HepG2 (cell line): ENCODE measurements around the gene UCKL1. TPM values are rescaled to one million over a fixed set of nuclear protein-coding genes. Genes with fewer than 3 reads are reported as not detected.
A peak's percentile ranks its signal among the peaks of the same experiment; 100 is the strongest.

Experiments used
- AGO2 ChIP-seq: fragments of 200-400 bp; formaldehyde crosslinking; optimal IDR thresholded peaks from 2 replicates; pipeline ENCODE3; 2017; ENCODE audit warnings: mild to moderate bottlenecking, low read depth, low read length, moderate library complexity
- CREB1 ChIP-seq, 2 experiments: fragments of 450-650 bp in 1 of 2; IDR thresholded peaks; 2 replicates each; pipeline ENCODE4 v1.6.1; 2016 to 2017; ENCODE audit warnings: control low read depth in 1 of 2, mild to moderate bottlenecking in 1 of 2, missing compliant biosample characterization in 1 of 2, missing genetic modification characterization in 1 of 2
- HNRNPL ChIP-seq: fragments of 200-400 bp; formaldehyde crosslinking; IDR thresholded peaks from 2 replicates; pipeline ENCODE4 v1.6.1; 2017; ENCODE audit warnings: mild to moderate bottlenecking, low read depth, low read length
- RBFOX2 ChIP-seq: fragments of 200-400 bp; formaldehyde crosslinking; IDR thresholded peaks from 2 replicates; pipeline ENCODE4 v1.6.1; 2017; ENCODE audit warnings: low read depth, mild to moderate bottlenecking, low read length
- ZNF547 ChIP-seq: sonication (generic); formaldehyde crosslinking; IDR thresholded peaks from 2 replicates; pipeline ENCODE4 v1.5.1; 2020; ENCODE audit warnings: mild to moderate bottlenecking, missing genetic modification reagents
- ZNF737 ChIP-seq: sonication (generic); formaldehyde crosslinking; IDR thresholded peaks from 2 replicates; pipeline ENCODE4 v1.5.0; 2020; ENCODE audit warnings: missing genetic modification reagents, mild to moderate bottlenecking, borderline replicate concordance
- ZSCAN20 ChIP-seq: sonication (generic); formaldehyde crosslinking; IDR thresholded peaks from 2 replicates; pipeline ENCODE4 v1.4.0; 2020; ENCODE audit warnings: missing genetic modification reagents, mild to moderate bottlenecking, borderline replicate concordance
- polyA plus RNA-seq, 8 experiments: library from polyadenylated mRNA; depleted of rRNA in 3 of 8; stranded (reverse) in 7 of 8; unstranded in 1 of 8; fragments of >200 nt; fragmentation: Illumina TruSeq in 4 of 8; extraction: Trizol in 4 of 8; gene quantifications; 2 replicates each; pipeline versions ENCODE4 v1.2.1 to v1.2.3, GENCODE V29; 2011 to 2016; ENCODE audit warnings: low read depth in 4 of 8, missing spikeins in 1 of 8, mixed read lengths in 1 of 8; ENCODE audit not compliant: insufficient read depth in 1 of 8
- total RNA-seq, 5 experiments: library from RNA; depleted of rRNA; stranded (reverse); fragments of >200 nt; fragmentation: Illumina TruSeq; extraction: Trizol; gene quantifications; 2 replicates each; pipeline ENCODE4 v1.2.3, GENCODE V29; 2016; ENCODE audit warnings: low read depth in 1 of 5
- TF ChIP-seq, protein P1 (sequence below): sonication (generic); formaldehyde crosslinking; IDR thresholded peaks from 2 replicates; pipeline ENCODE4 v1.9.0; 2021; ENCODE audit warnings: mild to moderate bottlenecking, missing genetic modification reagents
- TF ChIP-seq, protein P2 (sequence below): sonication (generic); formaldehyde crosslinking; IDR thresholded peaks from 2 replicates; pipeline ENCODE4 v1.4.0; 2020; ENCODE audit warnings: mild to moderate bottlenecking, missing genetic modification reagents, borderline replicate concordance
- TF ChIP-seq, protein P3 (sequence below): sonication (generic); formaldehyde crosslinking; IDR thresholded peaks from 2 replicates; pipeline ENCODE4 v1.5.0; 2020; ENCODE audit warnings: missing genetic modification reagents, mild to moderate bottlenecking, borderline replicate concordance

Gene UCKL1
- total and polyA plus RNA-seq, 2 of the 13 experiments (the other 11 are each of a cell fraction or from before 2014, with no cell fraction given), result 50.2 to 126 TPM

DNA sequence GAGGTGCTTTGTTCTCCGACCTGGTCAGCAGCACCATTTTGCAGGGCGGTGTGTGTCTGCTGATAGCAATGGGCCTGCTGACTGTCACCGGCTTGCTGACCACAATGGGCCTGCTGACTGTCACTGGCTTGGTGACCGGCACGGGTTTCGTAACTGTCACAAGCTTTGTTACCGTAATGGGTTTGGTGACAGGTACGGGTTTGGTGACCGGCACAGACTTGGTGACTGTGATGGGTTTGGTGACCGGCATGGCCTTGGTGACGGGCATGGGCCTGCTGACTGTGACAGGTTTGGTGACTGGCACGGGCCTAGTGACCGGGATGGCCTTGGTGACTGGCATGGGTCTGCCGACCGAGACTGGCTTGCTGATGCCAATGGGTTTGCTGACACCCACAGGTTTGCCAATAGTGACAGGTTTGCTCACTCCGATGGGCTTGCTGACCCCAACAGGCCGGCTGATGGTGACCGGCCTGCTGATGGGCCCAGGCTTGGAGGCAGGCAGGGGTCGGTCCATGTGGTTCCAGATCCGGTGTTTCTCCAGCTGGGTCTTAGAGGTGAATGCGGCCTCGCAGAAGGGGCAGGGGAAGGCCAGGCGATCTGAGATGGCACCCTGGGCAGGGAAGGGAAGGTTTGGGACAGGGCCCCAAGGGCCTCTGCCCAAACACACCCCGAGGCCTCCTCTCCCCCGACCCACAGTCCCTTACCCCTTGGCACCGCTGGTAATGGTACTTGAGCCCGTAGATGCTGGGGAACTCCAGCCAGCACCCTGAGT is 10.1 kb upstream of the UCKL1 start (continued):
- TF ChIP-seq, protein P1, sequence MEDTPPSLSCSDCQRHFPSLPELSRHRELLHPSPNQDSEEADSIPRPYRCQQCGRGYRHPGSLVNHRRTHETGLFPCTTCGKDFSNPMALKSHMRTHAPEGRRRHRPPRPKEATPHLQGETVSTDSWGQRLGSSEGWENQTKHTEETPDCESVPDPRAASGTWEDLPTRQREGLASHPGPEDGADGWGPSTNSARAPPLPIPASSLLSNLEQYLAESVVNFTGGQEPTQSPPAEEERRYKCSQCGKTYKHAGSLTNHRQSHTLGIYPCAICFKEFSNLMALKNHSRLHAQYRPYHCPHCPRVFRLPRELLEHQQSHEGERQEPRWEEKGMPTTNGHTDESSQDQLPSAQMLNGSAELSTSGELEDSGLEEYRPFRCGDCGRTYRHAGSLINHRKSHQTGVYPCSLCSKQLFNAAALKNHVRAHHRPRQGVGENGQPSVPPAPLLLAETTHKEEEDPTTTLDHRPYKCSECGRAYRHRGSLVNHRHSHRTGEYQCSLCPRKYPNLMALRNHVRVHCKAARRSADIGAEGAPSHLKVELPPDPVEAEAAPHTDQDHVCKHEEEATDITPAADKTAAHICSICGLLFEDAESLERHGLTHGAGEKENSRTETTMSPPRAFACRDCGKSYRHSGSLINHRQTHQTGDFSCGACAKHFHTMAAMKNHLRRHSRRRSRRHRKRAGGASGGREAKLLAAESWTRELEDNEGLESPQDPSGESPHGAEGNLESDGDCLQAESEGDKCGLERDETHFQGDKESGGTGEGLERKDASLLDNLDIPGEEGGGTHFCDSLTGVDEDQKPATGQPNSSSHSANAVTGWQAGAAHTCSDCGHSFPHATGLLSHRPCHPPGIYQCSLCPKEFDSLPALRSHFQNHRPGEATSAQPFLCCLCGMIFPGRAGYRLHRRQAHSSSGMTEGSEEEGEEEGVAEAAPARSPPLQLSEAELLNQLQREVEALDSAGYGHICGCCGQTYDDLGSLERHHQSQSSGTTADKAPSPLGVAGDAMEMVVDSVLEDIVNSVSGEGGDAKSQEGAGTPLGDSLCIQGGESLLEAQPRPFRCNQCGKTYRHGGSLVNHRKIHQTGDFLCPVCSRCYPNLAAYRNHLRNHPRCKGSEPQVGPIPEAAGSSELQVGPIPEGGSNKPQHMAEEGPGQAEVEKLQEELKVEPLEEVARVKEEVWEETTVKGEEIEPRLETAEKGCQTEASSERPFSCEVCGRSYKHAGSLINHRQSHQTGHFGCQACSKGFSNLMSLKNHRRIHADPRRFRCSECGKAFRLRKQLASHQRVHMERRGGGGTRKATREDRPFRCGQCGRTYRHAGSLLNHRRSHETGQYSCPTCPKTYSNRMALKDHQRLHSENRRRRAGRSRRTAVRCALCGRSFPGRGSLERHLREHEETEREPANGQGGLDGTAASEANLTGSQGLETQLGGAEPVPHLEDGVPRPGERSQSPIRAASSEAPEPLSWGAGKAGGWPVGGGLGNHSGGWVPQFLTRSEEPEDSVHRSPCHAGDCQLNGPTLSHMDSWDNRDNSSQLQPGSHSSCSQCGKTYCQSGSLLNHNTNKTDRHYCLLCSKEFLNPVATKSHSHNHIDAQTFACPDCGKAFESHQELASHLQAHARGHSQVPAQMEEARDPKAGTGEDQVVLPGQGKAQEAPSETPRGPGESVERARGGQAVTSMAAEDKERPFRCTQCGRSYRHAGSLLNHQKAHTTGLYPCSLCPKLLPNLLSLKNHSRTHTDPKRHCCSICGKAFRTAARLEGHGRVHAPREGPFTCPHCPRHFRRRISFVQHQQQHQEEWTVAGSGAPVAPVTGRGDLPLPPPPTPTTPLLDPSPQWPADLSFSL (CRISPR knock-in tag), result no peak
- TF ChIP-seq ZSCAN20 (CRISPR knock-in tag) (no peak), ZNF737 (no peak), RBFOX2 (peak; percentile 62; the same call in 1 of the 2 replicates), AGO2 (peak; percentile 26), CREB1 (IDR thresholded peaks at IDR 0.05) (peak; percentile 79), CREB1 (CRISPR knock-in tag; IDR thresholded peaks at IDR 0.05) (no peak), HNRNPL (0 out of 2 replicates have a peak, but pooled peaks have one; percentile 49), ZNF547 (no peak)
- TF ChIP-seq, protein P2, sequence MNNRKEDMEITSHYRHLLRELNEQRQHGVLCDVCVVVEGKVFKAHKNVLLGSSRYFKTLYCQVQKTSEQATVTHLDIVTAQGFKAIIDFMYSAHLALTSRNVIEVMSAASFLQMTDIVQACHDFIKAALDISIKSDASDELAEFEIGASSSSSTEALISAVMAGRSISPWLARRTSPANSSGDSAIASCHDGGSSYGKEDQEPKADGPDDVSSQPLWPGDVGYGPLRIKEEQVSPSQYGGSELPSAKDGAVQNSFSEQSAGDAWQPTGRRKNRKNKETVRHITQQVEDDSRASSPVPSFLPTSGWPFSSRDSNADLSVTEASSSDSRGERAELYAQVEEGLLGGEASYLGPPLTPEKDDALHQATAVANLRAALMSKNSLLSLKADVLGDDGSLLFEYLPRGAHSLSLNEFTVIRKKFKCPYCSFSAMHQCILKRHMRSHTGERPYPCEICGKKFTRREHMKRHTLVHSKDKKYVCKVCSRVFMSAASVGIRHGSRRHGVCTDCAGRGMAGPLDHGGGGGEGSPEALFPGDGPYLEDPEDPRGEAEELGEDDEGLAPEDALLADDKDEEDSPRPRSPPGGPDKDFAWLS (CRISPR knock-in tag), result no peak
- TF ChIP-seq, protein P3, sequence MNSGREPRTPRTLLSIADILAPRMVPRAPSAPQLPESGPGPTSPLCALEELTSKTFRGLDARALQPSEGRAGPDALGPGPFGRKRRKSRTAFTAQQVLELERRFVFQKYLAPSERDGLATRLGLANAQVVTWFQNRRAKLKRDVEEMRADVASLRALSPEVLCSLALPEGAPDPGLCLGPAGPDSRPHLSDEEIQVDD (CRISPR knock-in tag), result no peak
